GM18870 (cell line): ENCODE results near the gene SPOCK1.

Experiments
- ATAC-seq: cut with Tn5 transposase; IDR thresholded peaks from one replicate; pipeline ENCODE4 v1.9.1; 2021; ENCODE audit warnings: moderate library complexity; ENCODE audit not compliant: unreplicated experiment

SPOCK1 gene

GRCh38 chr5:137129886-137130680, 369.0 kb downstream of the SPOCK1 start:
- no peak for ATAC-seq

GRCh38 chr5:137128012-137128411, 371.1 kb downstream of the SPOCK1 start:
- no peak for ATAC-seq

GRCh38 chr5:137126829-137127228, 372.3 kb downstream of the SPOCK1 start:
- no peak for ATAC-seq

GRCh38 chr5:137122558-137122957, 376.6 kb downstream of the SPOCK1 start:
- no peak for ATAC-seq

- ATAC-seq = no peak
These were observed 377.1 kb downstream of the SPOCK1 start for GRCh38 chr5:137122075-137122474.

GRCh38 chr5:137119321-137119720, 379.8 kb downstream of the SPOCK1 start:
- no peak for ATAC-seq

- no peak for ATAC-seq
These were observed 380.5 kb downstream of the SPOCK1 start for GRCh38 chr5:137118629-137119028.

GRCh38 chr5:137115152-137115551, 384.0 kb downstream of the SPOCK1 start:
- no peak for ATAC-seq

GRCh38 chr5:137114529-137114928, 384.6 kb downstream of the SPOCK1 start:
- ATAC-seq = no peak

GRCh38 chr5:137113939-137114338, 385.2 kb downstream of the SPOCK1 start:
- no peak for ATAC-seq

GRCh38 chr5:137113161-137113560, 386.0 kb downstream of the SPOCK1 start:
- no peak for ATAC-seq

- ATAC-seq = no peak
These were observed 393.6 kb downstream of the SPOCK1 start for GRCh38 chr5:137105351-137106035.

GRCh38 chr5:137101544-137101943, 397.6 kb downstream of the SPOCK1 start:
- ATAC-seq = no peak

GRCh38 chr5:137099651-137100050, 399.5 kb downstream of the SPOCK1 start:
- no peak for ATAC-seq

- no peak for ATAC-seq
These were observed 400.5 kb downstream of the SPOCK1 start for GRCh38 chr5:137098663-137099062.

GRCh38 chr5:137098238-137098637, 400.9 kb downstream of the SPOCK1 start:
- no peak for ATAC-seq

GRCh38 chr5:137097203-137097602, 401.9 kb downstream of the SPOCK1 start:
- no peak for ATAC-seq

GRCh38 chr5:137096149-137097103, 402.7 kb downstream of the SPOCK1 start:
- ATAC-seq = no peak

- ATAC-seq = no peak
These were observed 403.5 kb downstream of the SPOCK1 start for GRCh38 chr5:137095597-137095996.

- no peak for ATAC-seq
These were observed 406.3 kb downstream of the SPOCK1 start for GRCh38 chr5:137092831-137093230.

GRCh38 chr5:137091472-137091871, 407.7 kb downstream of the SPOCK1 start:
- ATAC-seq = no peak
